Panc1 (cell line): ENCODE measurements around the gene KRTAP10-6.

Experiments
- CTCF ChIP-seq: fragments of 450-650 bp; IDR thresholded peaks from 2 replicates; pipeline ENCODE4 v1.5.1; 2017; ENCODE audit warnings: mild to moderate bottlenecking
- POLR2AphosphoS5 ChIP-seq: IDR thresholded peaks from 2 replicates; pipeline ENCODE4 v1.6.1; 2012; ENCODE audit warnings: mild to moderate bottlenecking, low read depth, low read length, moderate library complexity
- REST ChIP-seq, 2 experiments: IDR thresholded peaks; 2 replicates each; pipeline ENCODE4 v1.6.1; 2011 to 2012; ENCODE audit warnings: low read depth in 2 of 2, control low read depth in 1 of 2, low read length in 1 of 2, mild to moderate bottlenecking in 1 of 2, moderate library complexity in 1 of 2; ENCODE audit not compliant: insufficient read depth in 1 of 2
- SIN3A ChIP-seq: IDR thresholded peaks from 2 replicates; pipeline ENCODE4 v1.6.1; 2012; ENCODE audit warnings: low read depth, mild to moderate bottlenecking, low read length, moderate library complexity, borderline replicate concordance; ENCODE audit not compliant: insufficient read depth
- TCF7L2 ChIP-seq: IDR thresholded peaks from 2 replicates; pipeline ENCODE4 v1.6.1; 2011; ENCODE audit warnings: mild to moderate bottlenecking, low read depth, low read length, inconsistent platforms

GRCh38 chr21:44551340-44551961, 40.9 kb downstream of the KRTAP10-6 start, which contains the start of gene KRTAP10-2:
- TF ChIP-seq CTCF = no peak
- TF ChIP-seq REST (IDR thresholded peaks at IDR 0.05; ENCODE audit: insufficient read depth in 1 of 2, low read depth in 2 of 2, low read length in 1 of 2) = no peak
- no peak for TF ChIP-seq POLR2AphosphoS5
- TF ChIP-seq SIN3A = no peak
- no peak for TF ChIP-seq TCF7L2
